Osteocyte (in vitro differentiated cells): ENCODE measurements around the gene DLG2. TPM values are rescaled to one million over a fixed set of nuclear protein-coding genes. Genes with fewer than 3 reads are reported as not detected.

Experiments used
- DNase-seq: peaks from one replicate; pipeline ENCODE4 v3.0.0; 2021; ENCODE audit warnings: mixed read lengths; ENCODE audit not compliant: unreplicated experiment; ENCODE audit errors: extremely low spot score
- H3K27ac Mint-ChIP-seq: one replicate; pipeline ENCODE4 v1.8.0; 2021; ENCODE audit warnings: mild to moderate bottlenecking, mixed read lengths; ENCODE audit not compliant: unreplicated experiment
- H3K27me3 Mint-ChIP-seq: one replicate; pipeline ENCODE4 v1.8.0; 2021; ENCODE audit warnings: mixed read lengths; ENCODE audit not compliant: unreplicated experiment
- H3K36me3 Mint-ChIP-seq: one replicate; pipeline ENCODE4 v1.8.0; 2021; ENCODE audit warnings: mixed read lengths; ENCODE audit not compliant: unreplicated experiment
- H3K4me1 Mint-ChIP-seq: one replicate; pipeline ENCODE4 v1.8.0; 2021; ENCODE audit warnings: mixed read lengths; ENCODE audit not compliant: unreplicated experiment
- H3K4me3 Mint-ChIP-seq: one replicate; pipeline ENCODE4 v1.8.0; 2021; ENCODE audit warnings: mild to moderate bottlenecking, moderate library complexity, mixed read lengths; ENCODE audit not compliant: unreplicated experiment
- H3K9me3 Mint-ChIP-seq: one replicate; pipeline ENCODE4 v1.8.0; 2021; ENCODE audit warnings: mixed read lengths; ENCODE audit not compliant: unreplicated experiment
- CTCF ChIP-seq: fragments of 200-600 bp; sonication (generic); IDR thresholded peaks from 2 replicates; pipeline ENCODE4 v1.5.0; 2021; ENCODE audit warnings: antibody characterized with exemption, mild to moderate bottlenecking, moderate library complexity
- total RNA-seq: library from RNA; stranded (reverse); gene quantifications from 2 replicates; pipeline ENCODE4 v1.2.1, GENCODE V29; 2021

Gene DLG2
- total RNA-seq, 1 donor from 2014 or later = 2.1 TPM

- Mint-ChIP-seq H3K9me3 (no peaks in the 10 kb centered on the region), H3K27me3 (no peaks in the 10 kb centered on the region), H3K36me3 (no peaks in the 10 kb centered on the region), H3K27ac (no peak overlapping the region), H3K4me3 (no peak overlapping the region), H3K4me1 (no peaks in the 10 kb centered on the region)
- no peak for DNase-seq
- no peak for TF ChIP-seq CTCF
These were observed 1411.5 kb downstream of the DLG2 start for GRCh38 chr11:84215672-84216071.

GRCh38 chr11:84214557-84214956 is 1412.6 kb downstream of the DLG2 start:
- no peaks in the 10 kb centered on the region for H3K9me3 Mint-ChIP-seq
- H3K27me3 Mint-ChIP-seq = no peaks in the 10 kb centered on the region
- no peak for TF ChIP-seq CTCF
- H3K36me3 Mint-ChIP-seq = no peaks in the 10 kb centered on the region
- H3K4me3 Mint-ChIP-seq = no peak overlapping the region
- H3K27ac Mint-ChIP-seq = no peak overlapping the region
- H3K4me1 Mint-ChIP-seq = no peaks in the 10 kb centered on the region
- DNase-seq = no peak

- TF ChIP-seq CTCF = no peak
- Mint-ChIP-seq H3K4me3 (no peak overlapping the region), H3K4me1 (no peaks in the 10 kb centered on the region), H3K27ac (no peak overlapping the region), H3K36me3 (no peaks in the 10 kb centered on the region), H3K27me3 (no peaks in the 10 kb centered on the region), H3K9me3 (no peaks in the 10 kb centered on the region)
- DNase-seq = no peak
These were observed 1414.4 kb downstream of the DLG2 start for GRCh38 chr11:84212468-84213390.

- Mint-ChIP-seq H3K4me3 (no peak overlapping the region), H3K27ac (no peak overlapping the region), H3K9me3 (no peaks in the 10 kb centered on the region), H3K27me3 (no peaks in the 10 kb centered on the region), H3K36me3 (no peaks in the 10 kb centered on the region), H3K4me1 (no peaks in the 10 kb centered on the region)
- no peak for DNase-seq
- no peak for TF ChIP-seq CTCF
These were observed 1415.2 kb downstream of the DLG2 start for GRCh38 chr11:84211896-84212295.

GRCh38 chr11:84194696-84195095 is 1432.4 kb downstream of the DLG2 start:
- Mint-ChIP-seq H3K27ac (no peak overlapping the region), H3K9me3 (peaks cover 4% of the 10 kb centered on the region), H3K27me3 (no peaks in the 10 kb centered on the region), H3K4me3 (no peak overlapping the region), H3K4me1 (no peaks in the 10 kb centered on the region), H3K36me3 (no peaks in the 10 kb centered on the region)
- DNase-seq = no peak
- no peak for TF ChIP-seq CTCF
